ENCODE results near the gene LAMC3.

The LAMC3 gene

GRCh38 chr9:131013015-131013755 lies 4.2 kb downstream of the LAMC3 start:
- DNase-seq = no peak

- no peak for DNase-seq
Measured at GRCh38 chr9:131013771-131014676, 5.0 kb downstream of the LAMC3 start.

GRCh38 chr9:131015112-131015511 lies 6.1 kb downstream of the LAMC3 start:
- no peak for DNase-seq

GRCh38 chr9:131015876-131016397 lies 7.0 kb downstream of the LAMC3 start:
- DNase-seq = no peak

- no peak for DNase-seq
Measured at GRCh38 chr9:131017067-131017466, 8.1 kb downstream of the LAMC3 start.

GRCh38 chr9:131018621-131019020 lies 9.6 kb downstream of the LAMC3 start:
- no peak for DNase-seq

GRCh38 chr9:131019388-131020239 lies 10.6 kb downstream of the LAMC3 start:
- no peak for DNase-seq

- no peak for DNase-seq
Measured at GRCh38 chr9:131020388-131020787, 11.4 kb downstream of the LAMC3 start.

GRCh38 chr9:131020862-131021261 lies 11.9 kb downstream of the LAMC3 start:
- DNase-seq = no peak

GRCh38 chr9:131021785-131022184 lies 12.8 kb downstream of the LAMC3 start:
- no peak for DNase-seq

GRCh38 chr9:131024978-131025868 lies 16.2 kb downstream of the LAMC3 start:
- DNase-seq = no peak

GRCh38 chr9:131025953-131026858 lies 17.2 kb downstream of the LAMC3 start:
- DNase-seq = no peak

GRCh38 chr9:131027048-131027871 lies 18.3 kb downstream of the LAMC3 start:
- no peak for DNase-seq

- DNase-seq = no peak
Measured at GRCh38 chr9:131027872-131028179, 18.9 kb downstream of the LAMC3 start.

- no peak for DNase-seq
Measured at GRCh38 chr9:131028221-131028884, 19.4 kb downstream of the LAMC3 start.

GRCh38 chr9:131028931-131029573 lies 20.1 kb downstream of the LAMC3 start:
- DNase-seq = no peak

- DNase-seq = no peak
Measured at GRCh38 chr9:131029574-131029952, 20.6 kb downstream of the LAMC3 start.

GRCh38 chr9:131030239-131031004 lies 21.4 kb downstream of the LAMC3 start:
- no peak for DNase-seq

Measured in KG1 (cell line).